ENCODE measurements around the gene THAP12. TPM values are rescaled to one million over a fixed set of nuclear protein-coding genes. Genes with fewer than 3 reads are reported as not detected.

The THAP12 gene
- total and polyA plus RNA-seq, 2 donors (not counting 3 experiments of a cell fraction or from before 2014, with no cell fraction given): 12.2 to 36.7 TPM

DNA sequence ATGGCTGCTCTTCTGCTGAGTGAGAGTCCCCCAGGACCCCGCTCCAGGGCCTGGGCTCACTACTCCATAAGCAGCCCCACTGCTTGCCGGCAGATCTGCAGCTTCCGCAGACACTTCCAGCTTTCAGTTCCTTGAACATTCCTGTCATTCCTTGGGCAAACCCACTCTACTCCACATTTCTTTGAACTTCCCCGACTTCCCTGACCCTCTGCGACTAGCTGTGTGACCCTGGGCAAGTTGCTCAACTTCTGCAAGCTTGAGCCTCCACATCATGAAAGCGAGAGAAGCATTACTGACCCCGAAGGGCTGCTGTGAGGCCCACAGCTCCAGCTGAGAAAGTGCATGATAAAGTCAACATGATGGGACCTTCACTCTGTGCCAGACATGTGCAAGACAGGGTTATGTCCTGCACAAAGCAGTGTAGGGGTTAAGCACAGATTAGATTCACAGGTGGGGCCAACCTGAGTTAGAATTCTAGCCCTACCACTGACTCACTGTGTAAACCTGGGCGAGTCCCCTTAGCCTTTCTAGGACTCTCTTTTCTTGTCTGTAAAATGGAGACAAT is 51.8 kb downstream of the THAP12 start:
- DNase-seq (ENCODE audit: low read depth, low spot score): no peak
- Histone ChIP-seq H4K20me1 (replicated peaks; ENCODE audit: control insufficient read depth, extremely low read depth, insufficient read depth, low read length) (no peaks in the 10 kb centered on the region), H3K4me3 (replicated peaks in 1 of 3; ENCODE audit: insufficient read depth in 1 of 3, low read depth in 1 of 3, low read length in 3 of 3) (no peak overlapping the region), H3K9me3 (replicated peaks; ENCODE audit: control insufficient read depth, insufficient read depth, low read length) (no peaks in the 10 kb centered on the region), H3K79me2 (ENCODE audit: control insufficient read depth, insufficient read depth, low read length) (no peaks in the 10 kb centered on the region), H3K4me2 (ENCODE audit: insufficient read depth, low read length) (no peak overlapping the region), H3K9me1 (replicated peaks; ENCODE audit: control insufficient read depth, extremely low read depth, insufficient read depth, low read length) (no peaks in the 10 kb centered on the region), H3K9ac (replicated peaks; ENCODE audit: extremely low read depth, insufficient read depth, low read length) (no peak overlapping the region), H3K36me3 (ENCODE audit: control insufficient read depth in 2 of 2, extremely low read depth in 1 of 2, insufficient read depth in 2 of 2, low read length in 2 of 2) (no peaks in the 10 kb centered on the region), H2AFZ (ENCODE audit: low read depth, low read length) (no peak overlapping the region), H3K27me3 (ENCODE audit: control insufficient read depth in 2 of 2, insufficient read depth in 2 of 2, low read length in 2 of 2) (peaks cover 4 to 6% of the 10 kb centered on the region in 2 experiments), H3K4me1 (ENCODE audit: control insufficient read depth, extremely low read depth, insufficient read depth, low read length) (no peaks in the 10 kb centered on the region), H3K27ac (ENCODE audit: insufficient read depth, low read depth, low read length) (no peak overlapping the region)
- POLR2A ChIA-PET: no interaction called here
- TF ChIP-seq POLR2A (IDR thresholded peaks at IDR 0.05; ENCODE audit: low read depth, low read length): no peak
- TF ChIP-seq, protein P1, sequence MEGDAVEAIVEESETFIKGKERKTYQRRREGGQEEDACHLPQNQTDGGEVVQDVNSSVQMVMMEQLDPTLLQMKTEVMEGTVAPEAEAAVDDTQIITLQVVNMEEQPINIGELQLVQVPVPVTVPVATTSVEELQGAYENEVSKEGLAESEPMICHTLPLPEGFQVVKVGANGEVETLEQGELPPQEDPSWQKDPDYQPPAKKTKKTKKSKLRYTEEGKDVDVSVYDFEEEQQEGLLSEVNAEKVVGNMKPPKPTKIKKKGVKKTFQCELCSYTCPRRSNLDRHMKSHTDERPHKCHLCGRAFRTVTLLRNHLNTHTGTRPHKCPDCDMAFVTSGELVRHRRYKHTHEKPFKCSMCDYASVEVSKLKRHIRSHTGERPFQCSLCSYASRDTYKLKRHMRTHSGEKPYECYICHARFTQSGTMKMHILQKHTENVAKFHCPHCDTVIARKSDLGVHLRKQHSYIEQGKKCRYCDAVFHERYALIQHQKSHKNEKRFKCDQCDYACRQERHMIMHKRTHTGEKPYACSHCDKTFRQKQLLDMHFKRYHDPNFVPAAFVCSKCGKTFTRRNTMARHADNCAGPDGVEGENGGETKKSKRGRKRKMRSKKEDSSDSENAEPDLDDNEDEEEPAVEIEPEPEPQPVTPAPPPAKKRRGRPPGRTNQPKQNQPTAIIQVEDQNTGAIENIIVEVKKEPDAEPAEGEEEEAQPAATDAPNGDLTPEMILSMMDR (IDR thresholded peaks at IDR 0.05; ENCODE audit: extremely low read depth in 1 of 2, insufficient read depth in 1 of 2, low read depth in 1 of 2, low read length in 2 of 2): no peak
- no peak for TF ChIP-seq JUN (IDR thresholded peaks at IDR 0.05; ENCODE audit: borderline replicate concordance, insufficient read depth, insufficient read length, low read depth)
- no peak for TF ChIP-seq FOS (IDR thresholded peaks at IDR 0.05; ENCODE audit: borderline replicate concordance, insufficient read depth, low read length)
- no peak for TF ChIP-seq EZH2 (IDR thresholded peaks at IDR 0.05; ENCODE audit: borderline replicate concordance, low read depth, low read length, severe bottlenecking)
- no peak for TF ChIP-seq GATA2 (IDR thresholded peaks at IDR 0.05; ENCODE audit: insufficient read depth, insufficient read length, low read depth, low read length)
- TF ChIP-seq POLR2AphosphoS5 (IDR thresholded peaks at IDR 0.05; ENCODE audit: insufficient read depth, low read depth, low read length): no peak
- TF ChIP-seq, protein P2, sequence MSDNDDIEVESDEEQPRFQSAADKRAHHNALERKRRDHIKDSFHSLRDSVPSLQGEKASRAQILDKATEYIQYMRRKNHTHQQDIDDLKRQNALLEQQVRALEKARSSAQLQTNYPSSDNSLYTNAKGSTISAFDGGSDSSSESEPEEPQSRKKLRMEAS (IDR thresholded peaks at IDR 0.05; ENCODE audit: insufficient read depth, insufficient read length): no peak
- TF ChIP-seq MYC (IDR thresholded peaks at IDR 0.05; ENCODE audit: low read depth, low read length): no peak
- CTCF ChIA-PET: interaction anchor here (1.0 to 1.6 kb wide), 3 partner anchors 10 to 16 kb away, joined by 3 to 7 read pairs (median 3); no protein-coding TSS in a partner anchor
- intact Hi-C loops (cut with micrococcal nuclease) (no loop called here), dilution Hi-C loops (cut with MboI; ENCODE audit: extremely low pct_ligation_motif_present, low sequenced_read_pairs) (no loop called here)
- no peak for FAIRE-seq
- BruUV-seq (replicated peaks): no TSS peak

Measured in endothelial cell of umbilical vein (primary cell).